Right lobe of liver (tissue), 4 donors: Measurements from ENCODE around the gene POLG.

Experiments used
- POLR2A ChIP-seq: fragments of 450-650 bp; IDR thresholded peaks from one replicate; pipeline ENCODE4 v1.6.1; 2017; ENCODE audit warnings: antibody characterized with exemption, mild to moderate bottlenecking
- TF ChIP-seq, protein P1 (sequence below), 4 donors: fragments of 200-600 bp in 3 of 4; fragments of 450-650 bp in 1 of 4; IDR thresholded peaks; one replicate each; pipeline versions ENCODE4 v1.5.1 to v1.8.0; 2016 to 2022; ENCODE audit warnings: antibody characterized with exemption in 4 of 4, mild to moderate bottlenecking in 2 of 4
- donor health status: DM: no; HTN: no; CAD: no.
- donor health status: DM: no; HTN: no; CAD: no.
- donor health status: DM: no; HTN: yes; CAD: no.

DNA sequence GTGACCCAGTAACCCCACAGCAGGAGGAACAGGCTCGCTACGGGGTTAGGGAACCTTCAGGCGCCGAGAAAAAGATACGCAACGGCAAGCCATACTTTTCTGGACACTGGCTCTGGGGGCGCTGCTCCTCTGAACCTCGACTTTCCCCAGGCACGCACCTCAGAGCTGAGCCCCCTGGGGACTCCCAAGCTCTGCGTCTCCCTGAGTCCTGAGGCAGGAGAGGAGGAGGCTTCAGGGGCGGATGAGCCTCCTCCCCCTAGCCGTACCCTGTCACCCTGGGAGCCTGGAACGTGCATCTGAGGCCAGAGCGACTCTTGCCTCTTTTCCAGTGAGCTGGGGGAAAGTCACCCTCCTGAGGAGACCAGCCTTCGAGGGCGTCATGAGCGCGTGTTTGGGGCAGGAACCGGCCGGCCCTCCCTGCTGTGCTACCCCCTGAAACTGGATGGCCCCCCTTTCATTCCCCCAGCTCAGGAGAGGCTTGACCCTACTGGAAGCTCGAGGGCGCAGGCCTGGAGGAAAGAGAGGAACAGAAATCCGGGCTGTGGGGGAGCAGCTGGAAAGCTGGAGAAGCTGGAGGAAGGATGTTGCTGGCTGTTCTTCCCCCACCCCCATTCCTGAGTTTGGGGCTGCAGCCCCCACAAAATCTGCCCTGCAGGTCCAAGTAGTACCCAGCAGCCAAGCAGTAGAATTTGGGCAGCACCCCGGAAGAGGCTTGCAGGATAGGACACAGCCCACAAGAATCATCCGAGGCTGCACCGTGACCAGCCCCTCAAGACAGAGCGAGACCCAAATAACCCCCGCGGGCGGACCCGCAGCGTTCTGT is 25.1 kb upstream of the POLG start:
- TF ChIP-seq, protein P1, sequence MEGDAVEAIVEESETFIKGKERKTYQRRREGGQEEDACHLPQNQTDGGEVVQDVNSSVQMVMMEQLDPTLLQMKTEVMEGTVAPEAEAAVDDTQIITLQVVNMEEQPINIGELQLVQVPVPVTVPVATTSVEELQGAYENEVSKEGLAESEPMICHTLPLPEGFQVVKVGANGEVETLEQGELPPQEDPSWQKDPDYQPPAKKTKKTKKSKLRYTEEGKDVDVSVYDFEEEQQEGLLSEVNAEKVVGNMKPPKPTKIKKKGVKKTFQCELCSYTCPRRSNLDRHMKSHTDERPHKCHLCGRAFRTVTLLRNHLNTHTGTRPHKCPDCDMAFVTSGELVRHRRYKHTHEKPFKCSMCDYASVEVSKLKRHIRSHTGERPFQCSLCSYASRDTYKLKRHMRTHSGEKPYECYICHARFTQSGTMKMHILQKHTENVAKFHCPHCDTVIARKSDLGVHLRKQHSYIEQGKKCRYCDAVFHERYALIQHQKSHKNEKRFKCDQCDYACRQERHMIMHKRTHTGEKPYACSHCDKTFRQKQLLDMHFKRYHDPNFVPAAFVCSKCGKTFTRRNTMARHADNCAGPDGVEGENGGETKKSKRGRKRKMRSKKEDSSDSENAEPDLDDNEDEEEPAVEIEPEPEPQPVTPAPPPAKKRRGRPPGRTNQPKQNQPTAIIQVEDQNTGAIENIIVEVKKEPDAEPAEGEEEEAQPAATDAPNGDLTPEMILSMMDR (IDR thresholded peaks at IDR 0.05) = no peak
- no peak for TF ChIP-seq POLR2A
